Thoracic aorta (tissue), 2 donors: ENCODE results near the gene FAM241B. TPM values are rescaled to one million over a fixed set of nuclear protein-coding genes. Genes with fewer than 3 reads are reported as not detected.

Experiments used
- ATAC-seq: fragments of 150-250 bp; one replicate; pipeline ENCODE4 v1.8.0; 2017; ENCODE audit warnings: low read depth; ENCODE audit not compliant: insufficient number of reproducible peaks, low FRiP score
- DNase-seq: peaks from one replicate; pipeline ENCODE4 v3.0.0-alpha.2; 2020; ENCODE audit warnings: low spot score
- H3K27ac ChIP-seq, 2 donors: fragments of 200-600 bp; sonication (generic); 1 replicate in 1 of 2; 2 replicates in 1 of 2; pipeline ENCODE4 v1.5.1; 2016; ENCODE audit warnings: mild to moderate bottlenecking in 2 of 2, moderate library complexity in 2 of 2
- H3K27me3 ChIP-seq: fragments of 200-600 bp; sonication (generic); replicated peaks from 2 replicates; pipeline ENCODE4 v1.6.0; 2016; ENCODE audit warnings: mild to moderate bottlenecking; ENCODE audit not compliant: insufficient read depth
- H3K36me3 ChIP-seq: fragments of 200-600 bp; sonication (generic); one replicate; pipeline ENCODE4 v1.5.1; 2016
- H3K4me1 ChIP-seq, 2 donors: fragments of 200-600 bp; sonication (generic); 1 replicate in 1 of 2; 2 replicates in 1 of 2; pipeline versions ENCODE4 v1.5.1 to v1.6.0; 2016; ENCODE audit warnings: low read depth in 2 of 2, mild to moderate bottlenecking in 1 of 2; ENCODE audit not compliant: control insufficient read depth in 1 of 2
- H3K4me3 ChIP-seq: fragments of 200-600 bp; sonication (generic); 2 replicates; pipeline ENCODE4 v1.5.1; 2016; ENCODE audit warnings: mild to moderate bottlenecking
- H3K9me3 ChIP-seq: fragments of 200-600 bp; sonication (generic); 2 replicates; pipeline ENCODE4 v1.5.1; 2016
- total RNA-seq, 2 donors: library from RNA; depleted of rRNA; stranded (reverse); fragments of >200 nt; gene quantifications; one replicate each; pipeline versions ENCODE4 v1.1.0 to v1.2.3, GENCODE V29; 2016
- TF ChIP-seq, protein P1 (sequence below): fragments of 200-600 bp; sonication (generic); IDR thresholded peaks from one replicate; pipeline ENCODE4 v1.5.1; 2019; ENCODE audit warnings: antibody characterized with exemption

The FAM241B gene
- total RNA-seq, 2 donors from 2014 or later: 2.4 to 7.8 TPM

- H3K9me3 ChIP-seq: no peaks in the 10 kb centered on the region
Measured at GRCh38 chr10:69649786-69650550, 19.9 kb downstream of the FAM241B start.

GRCh38 chr10:69650589-69651261 lies 20.7 kb downstream of the FAM241B start:
- Histone ChIP-seq H3K4me1 (no peaks in the 10 kb centered on the region), H3K36me3 (no peaks in the 10 kb centered on the region), H3K27me3 (no peaks in the 10 kb centered on the region), H3K9me3 (no peaks in the 10 kb centered on the region), H3K27ac (no peak overlapping the region), H3K4me3 (no peak overlapping the region)
- TF ChIP-seq, protein P1, sequence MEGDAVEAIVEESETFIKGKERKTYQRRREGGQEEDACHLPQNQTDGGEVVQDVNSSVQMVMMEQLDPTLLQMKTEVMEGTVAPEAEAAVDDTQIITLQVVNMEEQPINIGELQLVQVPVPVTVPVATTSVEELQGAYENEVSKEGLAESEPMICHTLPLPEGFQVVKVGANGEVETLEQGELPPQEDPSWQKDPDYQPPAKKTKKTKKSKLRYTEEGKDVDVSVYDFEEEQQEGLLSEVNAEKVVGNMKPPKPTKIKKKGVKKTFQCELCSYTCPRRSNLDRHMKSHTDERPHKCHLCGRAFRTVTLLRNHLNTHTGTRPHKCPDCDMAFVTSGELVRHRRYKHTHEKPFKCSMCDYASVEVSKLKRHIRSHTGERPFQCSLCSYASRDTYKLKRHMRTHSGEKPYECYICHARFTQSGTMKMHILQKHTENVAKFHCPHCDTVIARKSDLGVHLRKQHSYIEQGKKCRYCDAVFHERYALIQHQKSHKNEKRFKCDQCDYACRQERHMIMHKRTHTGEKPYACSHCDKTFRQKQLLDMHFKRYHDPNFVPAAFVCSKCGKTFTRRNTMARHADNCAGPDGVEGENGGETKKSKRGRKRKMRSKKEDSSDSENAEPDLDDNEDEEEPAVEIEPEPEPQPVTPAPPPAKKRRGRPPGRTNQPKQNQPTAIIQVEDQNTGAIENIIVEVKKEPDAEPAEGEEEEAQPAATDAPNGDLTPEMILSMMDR: no peak
- DNase-seq (no peak), ATAC-seq (no peak)

More at GRCh38 chr10:69649786-69650550, 19.9 kb downstream of the FAM241B start:
- TF ChIP-seq, protein P1: no peak
- no peak overlapping the region for H3K27ac ChIP-seq
- H3K4me1 ChIP-seq: no peaks in the 10 kb centered on the region
- H3K36me3 ChIP-seq: no peaks in the 10 kb centered on the region
- no peak overlapping the region for H3K4me3 ChIP-seq
- ATAC-seq (no peak), DNase-seq (no peak)
- H3K27me3 ChIP-seq: no peaks in the 10 kb centered on the region

GRCh38 chr10:69651362-69651761 lies 21.3 kb downstream of the FAM241B start:
- Histone ChIP-seq H3K27me3 (no peaks in the 10 kb centered on the region), H3K9me3 (no peaks in the 10 kb centered on the region), H3K27ac (no peak overlapping the region), H3K36me3 (no peaks in the 10 kb centered on the region), H3K4me3 (no peak overlapping the region), H3K4me1 (no peaks in the 10 kb centered on the region)
- DNase-seq: no peak
- no peak for ATAC-seq
- TF ChIP-seq, protein P1: no peak

DNA sequence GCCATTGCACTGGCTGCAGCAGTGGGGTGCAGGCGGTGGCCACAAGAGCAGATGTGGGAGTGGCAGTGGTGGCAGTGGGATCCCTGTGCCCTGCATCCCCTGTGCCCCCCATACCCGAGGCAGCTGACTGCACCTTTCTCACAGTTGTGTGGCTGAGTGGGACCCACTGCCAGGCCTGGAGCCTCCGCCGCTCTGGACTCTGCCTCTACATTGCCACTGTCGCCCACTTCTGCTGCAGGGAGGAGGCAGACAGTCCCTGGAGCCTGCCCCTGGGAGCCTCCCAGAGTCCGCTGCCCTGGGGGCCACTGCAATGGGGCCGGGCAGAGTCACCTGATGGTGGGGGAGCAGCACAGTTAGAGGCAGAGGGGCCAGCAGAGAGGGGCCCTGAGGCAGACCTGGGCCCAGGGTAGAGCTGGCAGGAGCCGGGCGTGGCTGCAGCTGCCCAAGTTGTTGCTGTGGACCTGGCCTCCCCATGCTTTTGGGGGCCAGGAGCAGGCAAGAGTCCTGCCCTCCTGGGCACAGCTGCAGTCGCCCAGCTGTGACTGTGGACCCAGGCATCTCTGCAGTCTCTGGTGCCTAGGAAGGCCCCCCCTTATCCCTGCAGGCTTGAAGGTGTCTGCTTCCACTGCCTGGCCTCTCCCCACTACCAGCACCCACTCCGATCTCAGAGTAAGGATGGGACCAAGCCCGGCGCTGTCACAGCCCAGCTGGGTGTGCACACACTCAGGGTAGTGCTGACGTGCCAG lies 22.2 kb downstream of the FAM241B start:
- no peaks in the 10 kb centered on the region for H3K9me3 ChIP-seq
- DNase-seq: no peak
- no peaks in the 10 kb centered on the region for H3K4me1 ChIP-seq
- H3K27me3 ChIP-seq: no peaks in the 10 kb centered on the region
- no peak overlapping the region for H3K27ac ChIP-seq
- no peaks in the 10 kb centered on the region for H3K36me3 ChIP-seq
- ATAC-seq: no peak
- TF ChIP-seq, protein P1: no peak
- H3K4me3 ChIP-seq: no peak overlapping the region

- Histone ChIP-seq H3K27ac (no peak overlapping the region), H3K4me1 (no peaks in the 10 kb centered on the region), H3K4me3 (no peak overlapping the region), H3K36me3 (no peaks in the 10 kb centered on the region), H3K27me3 (no peaks in the 10 kb centered on the region), H3K9me3 (no peaks in the 10 kb centered on the region)
- TF ChIP-seq, protein P1: no peak
- DNase-seq: no peak
- ATAC-seq: no peak
Measured at GRCh38 chr10:69652857-69653199, 22.8 kb downstream of the FAM241B start.
